HEK293 (cell line): Measurements from ENCODE around the gene ZNF438.

ENCODE experiments used
- CTCF ChIA-PET: fragments of 350-600 bp; formaldehyde crosslinking; extraction: SDS; loops from one replicate; lab custom pipeline; 2021; ENCODE audit warnings: antibody characterized with exemption; lab: Yijun Ruan, JAX
- POLR2A ChIA-PET: fragments of 300-600 bp; formaldehyde crosslinking; extraction: SDS; loops from one replicate; lab custom pipeline; 2020; ENCODE audit warnings: antibody characterized with exemption, inconsistent platforms; lab: Yijun Ruan, JAX
- H3K27ac ChIP-seq: fragments of 200-500 bp; sonication (Bioruptor generic); 2 replicates; pipeline ENCODE4 v1.5.1; 2014; ENCODE audit warnings: low read depth, low read length, control low read depth, inconsistent platforms; ENCODE audit errors: extremely low read depth
- H3K36me3 ChIP-seq, 2 experiments: fragments of 200-500 bp in 1 of 2; sonication (Bioruptor generic) in 1 of 2; 1 replicate in 1 of 2; 2 replicates in 1 of 2; pipeline ENCODE4 v1.5.1; 2014 to 2017; ENCODE audit warnings: inconsistent platforms in 2 of 2, low read length in 2 of 2; ENCODE audit not compliant: control insufficient read depth in 2 of 2, insufficient read depth in 1 of 2
- H3K4me1 ChIP-seq: fragments of 200-500 bp; sonication (Bioruptor generic); 2 replicates; pipeline ENCODE4 v1.5.1; 2014; ENCODE audit warnings: mild to moderate bottlenecking, low read length, inconsistent platforms; ENCODE audit not compliant: control insufficient read depth, insufficient read depth
- H3K4me3 ChIP-seq: 2 replicates; pipeline ENCODE4 v1.5.1; 2011; ENCODE audit warnings: low read depth, mild to moderate bottlenecking, control low read depth, low read length, moderate library complexity
- H3K9me3 ChIP-seq: fragments of 200-500 bp; sonication (Bioruptor generic); 2 replicates; pipeline ENCODE4 v1.5.1; 2014; ENCODE audit warnings: low read depth, low read length, inconsistent platforms; ENCODE audit not compliant: control insufficient read depth, insufficient read depth
- BCL11A ChIP-seq: fragments of 450-650 bp; formaldehyde crosslinking; IDR thresholded peaks from 2 replicates; pipeline ENCODE4 v1.5.1; 2016; ENCODE audit warnings: low read depth, missing biosample characterization, missing genetic modification characterization
- CTCF ChIP-seq: fragments of 450-650 bp; formaldehyde crosslinking; IDR thresholded peaks from 2 replicates; pipeline ENCODE4 v1.5.1; 2016; ENCODE audit warnings: missing biosample characterization, missing genetic modification characterization
- GFI1B ChIP-seq: fragments of 450-650 bp; formaldehyde crosslinking; IDR thresholded peaks from 2 replicates; pipeline ENCODE4 v1.5.1; 2016; ENCODE audit warnings: missing biosample characterization, missing genetic modification characterization
- HOXA7 ChIP-seq: sonication (generic); formaldehyde crosslinking; IDR thresholded peaks from 2 replicates; pipeline ENCODE4 v1.8.1; 2022; ENCODE audit warnings: missing genetic modification reagents, borderline replicate concordance
- IKZF3 ChIP-seq: fragments of 450-650 bp; IDR thresholded peaks from 2 replicates; pipeline ENCODE4 v1.5.0; 2018; ENCODE audit warnings: missing biosample characterization, mild to moderate bottlenecking, missing genetic modification characterization, moderate library complexity
- MZF1 ChIP-seq: fragments of 450-650 bp; formaldehyde crosslinking; IDR thresholded peaks from 2 replicates; pipeline ENCODE4 v1.5.1; 2017; ENCODE audit warnings: missing biosample characterization, missing genetic modification characterization, borderline replicate concordance
- SALL2 ChIP-seq: fragments of 450-650 bp; formaldehyde crosslinking; IDR thresholded peaks from 2 replicates; pipeline ENCODE4 v1.5.0; 2017; ENCODE audit warnings: missing biosample characterization, mild to moderate bottlenecking, missing genetic modification characterization, borderline replicate concordance
- SCRT1 ChIP-seq: fragments of 450-650 bp; formaldehyde crosslinking; IDR thresholded peaks from 2 replicates; pipeline ENCODE4 v1.5.1; 2016; ENCODE audit warnings: missing biosample characterization, missing genetic modification characterization, borderline replicate concordance
- SP3 ChIP-seq: fragments of 450-650 bp; formaldehyde crosslinking; IDR thresholded peaks from 2 replicates; pipeline ENCODE4 v1.5.1; 2016; ENCODE audit warnings: missing biosample characterization, missing genetic modification characterization
- WT1 ChIP-seq: fragments of 450-650 bp; formaldehyde crosslinking; IDR thresholded peaks from 2 replicates; pipeline ENCODE4 v1.5.1; 2016; ENCODE audit warnings: missing biosample characterization, missing genetic modification characterization
- ZBTB1 ChIP-seq: fragments of 450-650 bp; formaldehyde crosslinking; IDR thresholded peaks from 2 replicates; pipeline ENCODE4 v1.5.1; 2016; ENCODE audit warnings: missing biosample characterization, missing genetic modification characterization
- ZNF146 ChIP-seq: fragments of 450-650 bp; formaldehyde crosslinking; IDR thresholded peaks from 2 replicates; pipeline ENCODE4 v1.5.1; 2016; ENCODE audit warnings: missing biosample characterization, missing genetic modification characterization
- ZNF155 ChIP-seq: fragments of 450-650 bp; formaldehyde crosslinking; IDR thresholded peaks from 2 replicates; pipeline ENCODE4 v1.5.1; 2016; ENCODE audit warnings: missing biosample characterization, missing genetic modification characterization
- ZNF18 ChIP-seq: fragments of 450-650 bp; formaldehyde crosslinking; IDR thresholded peaks from 2 replicates; pipeline ENCODE4 v1.5.1; 2016; ENCODE audit warnings: missing biosample characterization, missing genetic modification characterization
- ZNF302 ChIP-seq: fragments of 450-650 bp; formaldehyde crosslinking; IDR thresholded peaks from 2 replicates; pipeline ENCODE4 v1.5.1; 2016; ENCODE audit warnings: missing biosample characterization, missing genetic modification characterization, low read depth
- ZNF48 ChIP-seq: fragments of 450-650 bp; formaldehyde crosslinking; IDR thresholded peaks from 2 replicates; pipeline ENCODE4 v1.5.1; 2016; ENCODE audit warnings: missing biosample characterization, missing genetic modification characterization
- ZNF488 ChIP-seq: fragments of 450-650 bp; formaldehyde crosslinking; IDR thresholded peaks from 2 replicates; pipeline ENCODE4 v1.5.1; 2016; ENCODE audit warnings: missing biosample characterization, missing genetic modification characterization
- ZNF549 ChIP-seq: fragments of 450-650 bp; IDR thresholded peaks from 2 replicates; pipeline ENCODE4 v1.5.1; 2018; ENCODE audit warnings: missing biosample characterization, missing genetic modification characterization, mild to moderate bottlenecking, inconsistent platforms, moderate library complexity
- ZNF555 ChIP-seq: fragments of 450-650 bp; formaldehyde crosslinking; conservative IDR thresholded peaks from 2 replicates; pipeline ENCODE4 v1.5.1; 2017; ENCODE audit warnings: missing biosample characterization, mild to moderate bottlenecking, missing genetic modification characterization, inconsistent platforms
- ZNF560 ChIP-seq: fragments of 450-650 bp; formaldehyde crosslinking; IDR thresholded peaks from 2 replicates; pipeline ENCODE4 v1.5.1; 2017; ENCODE audit warnings: missing biosample characterization, missing genetic modification characterization, borderline replicate concordance
- ZNF571 ChIP-seq: fragments of 450-650 bp; formaldehyde crosslinking; IDR thresholded peaks from 2 replicates; pipeline ENCODE4 v1.5.0; 2017; ENCODE audit warnings: missing biosample characterization, missing genetic modification characterization
- ZNF623 ChIP-seq: fragments of 450-650 bp; formaldehyde crosslinking; IDR thresholded peaks from 2 replicates; pipeline ENCODE4 v1.5.1; 2016; ENCODE audit warnings: missing biosample characterization, missing genetic modification characterization
- ZNF626 ChIP-seq: fragments of 450-650 bp; sonication (Bioruptor Pico); formaldehyde crosslinking; IDR thresholded peaks from 2 replicates; pipeline ENCODE4 v1.5.1; 2018; ENCODE audit warnings: missing biosample characterization, missing genetic modification characterization, inconsistent platforms
- ZNF645 ChIP-seq: fragments of 450-650 bp; formaldehyde crosslinking; IDR thresholded peaks from 2 replicates; pipeline ENCODE4; 2016; ENCODE audit warnings: missing biosample characterization, missing genetic modification characterization
- ZNF677 ChIP-seq: fragments of 450-650 bp; IDR thresholded peaks from 2 replicates; pipeline ENCODE4 v1.5.0; 2018; ENCODE audit warnings: missing biosample characterization, mild to moderate bottlenecking, missing genetic modification characterization, moderate library complexity
- ZNF701 ChIP-seq: fragments of 450-650 bp; formaldehyde crosslinking; IDR thresholded peaks from 2 replicates; pipeline ENCODE4 v1.5.1; 2016; ENCODE audit warnings: missing biosample characterization, missing genetic modification characterization
- ZNF792 ChIP-seq: fragments of 450-650 bp; formaldehyde crosslinking; IDR thresholded peaks from 2 replicates; pipeline ENCODE4 v1.5.1; 2016; ENCODE audit warnings: missing biosample characterization, missing genetic modification characterization
- ZSCAN16 ChIP-seq: fragments of 450-650 bp; formaldehyde crosslinking; IDR thresholded peaks from 2 replicates; pipeline ENCODE4 v1.5.1; 2016; ENCODE audit warnings: missing biosample characterization, missing genetic modification characterization
- ZSCAN5A ChIP-seq: fragments of 450-650 bp; formaldehyde crosslinking; IDR thresholded peaks from 2 replicates; pipeline ENCODE4 v1.5.1; 2016; ENCODE audit warnings: missing biosample characterization, missing genetic modification characterization

The ZNF438 gene

GRCh38 chr10:30836406-30836805 is 195.3 kb downstream of the ZNF438 start (continued):
- TF ChIP-seq SCRT1 (no peak), CTCF (tag by site-specific recombination) (no peak), SP3 (tag by site-specific recombination) (no peak), ZBTB1 (tag by site-specific recombination) (no peak), ZNF302 (no peak), IKZF3 (tag by site-specific recombination) (no peak), ZNF792 (no peak), ZNF48 (no peak)
- TF ChIP-seq, all 188 proteins: peak for 0

GRCh38 chr10:30835146-30835545 is 196.5 kb downstream of the ZNF438 start:
- ChIA-PET CTCF (no interaction called here), POLR2A (no interaction called here)

GRCh38 chr10:30834651-30835050 is 197.0 kb downstream of the ZNF438 start:
- Histone ChIP-seq H3K9me3 (no peaks in the 10 kb centered on the region), H3K27ac (no peak overlapping the region), H3K4me3 (no peak overlapping the region), H3K36me3 (no peaks in the 10 kb centered on the region), H3K4me1 (no peaks in the 10 kb centered on the region)
- ChIA-PET POLR2A (no interaction called here), CTCF (interaction anchor here (0.6 kb wide), 1 partner anchor 582 kb away, joined by 3 read pairs; no protein-coding TSS in a partner anchor)
- no peak for TF ChIP-seq ZNF18 (tag by site-specific recombination)
- TF ChIP-seq ZNF571: no peak
- TF ChIP-seq ZSCAN16: no peak
- no peak for TF ChIP-seq ZNF555 (tag by site-specific recombination)
- TF ChIP-seq GFI1B (tag by site-specific recombination): no peak
- no peak for TF ChIP-seq WT1 (tag by site-specific recombination)
- TF ChIP-seq HOXA7: no peak
- no peak for TF ChIP-seq BCL11A (tag by site-specific recombination)
- TF ChIP-seq ZNF701: no peak
- TF ChIP-seq ZSCAN5A (tag by site-specific recombination): no peak

More at GRCh38 chr10:30835146-30835545, 196.5 kb downstream of the ZNF438 start:
- Histone ChIP-seq H3K27ac (no peak overlapping the region), H3K36me3 (no peaks in the 10 kb centered on the region), H3K4me1 (no peaks in the 10 kb centered on the region), H3K4me3 (no peak overlapping the region), H3K9me3 (no peaks in the 10 kb centered on the region)
- TF ChIP-seq MZF1 (tag by site-specific recombination) (no peak), ZNF155 (tag by site-specific recombination) (no peak), ZNF626 (tag by site-specific recombination) (no peak), ZNF48 (no peak), ZSCAN5A (tag by site-specific recombination) (no peak), ZNF549 (tag by site-specific recombination) (no peak), SALL2 (tag by site-specific recombination) (no peak), ZNF677 (tag by site-specific recombination) (no peak), ZNF146 (tag by site-specific recombination) (no peak), ZNF560 (tag by site-specific recombination) (no peak), ZNF645 (tag by site-specific recombination) (no peak), SP3 (tag by site-specific recombination) (no peak), ZNF623 (no peak), ZNF488 (tag by site-specific recombination) (no peak)
